ENCODE results near the gene CCND3.

DNA sequence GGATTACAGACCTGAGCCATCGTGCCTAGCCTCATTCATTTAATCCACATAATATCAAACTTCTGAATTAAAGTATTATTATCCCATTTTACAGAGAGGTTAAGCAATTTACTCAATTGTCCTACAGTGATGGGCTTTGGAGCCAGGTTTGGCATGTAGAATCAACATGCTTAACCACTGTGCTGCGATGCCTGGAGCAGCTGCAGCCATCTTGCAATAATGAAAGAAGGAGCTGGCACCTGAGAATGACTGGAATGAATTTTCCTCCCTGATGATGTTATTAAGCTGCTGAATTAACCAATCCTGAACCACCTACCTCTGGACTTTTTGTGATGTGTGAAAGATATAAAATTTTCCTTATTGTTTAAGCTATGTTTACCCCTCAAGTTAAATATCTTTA, 13.1 kb upstream of the CCND3 start:
- no peak for TF ChIP-seq POLR2A (IDR thresholded peaks at IDR 0.05)
- TF ChIP-seq, protein P1, sequence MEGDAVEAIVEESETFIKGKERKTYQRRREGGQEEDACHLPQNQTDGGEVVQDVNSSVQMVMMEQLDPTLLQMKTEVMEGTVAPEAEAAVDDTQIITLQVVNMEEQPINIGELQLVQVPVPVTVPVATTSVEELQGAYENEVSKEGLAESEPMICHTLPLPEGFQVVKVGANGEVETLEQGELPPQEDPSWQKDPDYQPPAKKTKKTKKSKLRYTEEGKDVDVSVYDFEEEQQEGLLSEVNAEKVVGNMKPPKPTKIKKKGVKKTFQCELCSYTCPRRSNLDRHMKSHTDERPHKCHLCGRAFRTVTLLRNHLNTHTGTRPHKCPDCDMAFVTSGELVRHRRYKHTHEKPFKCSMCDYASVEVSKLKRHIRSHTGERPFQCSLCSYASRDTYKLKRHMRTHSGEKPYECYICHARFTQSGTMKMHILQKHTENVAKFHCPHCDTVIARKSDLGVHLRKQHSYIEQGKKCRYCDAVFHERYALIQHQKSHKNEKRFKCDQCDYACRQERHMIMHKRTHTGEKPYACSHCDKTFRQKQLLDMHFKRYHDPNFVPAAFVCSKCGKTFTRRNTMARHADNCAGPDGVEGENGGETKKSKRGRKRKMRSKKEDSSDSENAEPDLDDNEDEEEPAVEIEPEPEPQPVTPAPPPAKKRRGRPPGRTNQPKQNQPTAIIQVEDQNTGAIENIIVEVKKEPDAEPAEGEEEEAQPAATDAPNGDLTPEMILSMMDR (IDR thresholded peaks at IDR 0.05), result no peak

Data from esophagus squamous epithelium (tissue), 4 donors.